Fibroblast of skin of left biceps (primary cell): ENCODE results near the gene MTFR1L.
A peak's percentile ranks its signal among the peaks of the same experiment; 100 is the strongest.
"Not testable (repeated sequence)": the region's sequence is repeated elsewhere in the genome, so short reads cannot be mapped to it uniquely, and the experiment has no call there.

Experiments
- DNase-seq, 2 experiments: peaks; one replicate each; pipeline ENCODE4 v3.0.0-alpha.2; 2013; ENCODE audit warnings: low read depth in 2 of 2

Gene MTFR1L

GRCh38 chr1:25825605-25826004 is 5.9 kb downstream of the MTFR1L start:
- DNase-seq, result no peak

- DNase-seq, result no peak
These were observed 6.8 kb downstream of the MTFR1L start for GRCh38 chr1:25826571-25826970.

- DNase-seq, result no peak
These were observed 8.7 kb downstream of the MTFR1L start for GRCh38 chr1:25828491-25828890.

- DNase-seq, result no peak
These were observed 9.3 kb downstream of the MTFR1L start for GRCh38 chr1:25829046-25829445.

GRCh38 chr1:25831569-25832196 is 11.9 kb downstream of the MTFR1L start:
- DNase-seq, result no peak

GRCh38 chr1:25832336-25833037 is 12.7 kb downstream of the MTFR1L start:
- no peak for DNase-seq

GRCh38 chr1:25833158-25833557 is 13.4 kb downstream of the MTFR1L start:
- no peak for DNase-seq

GRCh38 chr1:25834894-25835293 is 15.1 kb downstream of the MTFR1L start:
- DNase-seq, result no peak

GRCh38 chr1:25836695-25837094 is 16.9 kb downstream of the MTFR1L start:
- DNase-seq, result no peak

GRCh38 chr1:25837262-25837875 is 17.6 kb downstream of the MTFR1L start:
- no peak for DNase-seq

GRCh38 chr1:25839808-25840207 is 20.1 kb downstream of the MTFR1L start:
- DNase-seq, result not testable (repeated sequence)

- DNase-seq, result no peak
These were observed 23.7 kb downstream of the MTFR1L start for GRCh38 chr1:25843483-25843882.

GRCh38 chr1:25844536-25845337 is 25.0 kb downstream of the MTFR1L start:
- no peak for DNase-seq

GRCh38 chr1:25845664-25846063 is 25.9 kb downstream of the MTFR1L start:
- DNase-seq, result no peak

- DNase-seq, result no peak
These were observed 28.2 kb downstream of the MTFR1L start for GRCh38 chr1:25847929-25848328.

- DNase-seq, result no peak
These were observed 28.8 kb downstream of the MTFR1L start for GRCh38 chr1:25848531-25848930.

- no peak for DNase-seq
These were observed 34.8 kb downstream of the MTFR1L start for GRCh38 chr1:25854554-25854953.

- no peak for DNase-seq
These were observed 37.1 kb downstream of the MTFR1L start for GRCh38 chr1:25856856-25857255.

- DNase-seq, result no peak
These were observed 38.7 kb downstream of the MTFR1L start for GRCh38 chr1:25858494-25858893.

- DNase-seq, result peak; percentile 56 to 71
These were observed 39.4 kb downstream of the MTFR1L start, which contains the start of gene AUNIP for GRCh38 chr1:25858906-25859789. AUNIP (minus strand) TSS chr1:25859457; CDS start chr1:25859357, 100 bp downstream.
